Measurements from ENCODE around the gene CUEDC2. TPM values are rescaled to one million over a fixed set of nuclear protein-coding genes. Genes with fewer than 3 reads are reported as not detected.

Gene CUEDC2
- total RNA-seq, 2 experiments from 2014 or later: 71.7 to 77.6 TPM

DNA sequence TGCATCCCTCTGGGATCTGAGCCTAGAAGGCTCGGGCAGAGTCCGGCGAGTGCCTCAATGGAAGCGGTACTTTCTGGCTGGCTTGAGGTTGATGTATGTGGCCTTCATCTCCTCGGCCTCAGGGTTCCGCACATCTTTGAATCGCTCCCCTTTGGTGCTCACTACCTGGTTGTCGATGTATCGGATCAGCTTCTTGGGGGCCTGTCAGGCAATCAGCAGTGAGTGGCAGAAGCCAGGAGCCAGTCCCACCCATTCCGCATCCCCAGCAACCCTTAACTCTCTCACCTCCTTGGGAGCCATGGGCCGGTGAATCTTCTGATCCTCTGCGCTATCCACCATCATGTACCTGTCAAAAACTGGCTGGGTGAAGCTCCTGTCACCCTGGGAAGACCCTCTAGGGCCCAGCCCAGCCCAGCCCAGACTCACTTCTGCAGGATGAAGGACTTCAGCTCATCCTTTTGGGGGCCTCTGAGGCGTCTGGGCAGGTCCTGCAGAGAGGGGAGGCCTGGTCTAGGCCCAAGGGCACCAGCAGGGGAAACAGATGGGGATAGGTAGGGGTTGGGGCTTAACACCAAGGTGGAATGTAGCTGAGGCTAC, 8.9 kb downstream of the CUEDC2 start:
- H3K27me3 Mint-ChIP-seq (ENCODE audit: low read depth): peaks cover 5% of the 10 kb centered on the region
- peaks cover 15% of the 10 kb centered on the region for H3K36me3 Mint-ChIP-seq (ENCODE audit: low read depth)
- ATAC-seq: no peak
- H3K27ac Mint-ChIP-seq: peak overlapping the region; percentile 34
- DNase-seq: no peak
- POLR2A ChIA-PET: interaction anchor here (1.6 to 5.6 kb wide), 4 partner anchors 11 to 27 kb away, joined by 4 to 75 read pairs (median 47); partner anchors contain the start of genes C10orf95, CUEDC2 and NFKB2
- H3K4me1 Mint-ChIP-seq (ENCODE audit: low read depth): peaks cover 41% of the 10 kb centered on the region
- H3K9me3 Mint-ChIP-seq (ENCODE audit: insufficient read depth): no peaks in the 10 kb centered on the region
- CTCF ChIA-PET: interaction anchor here (0.6 to 4.8 kb wide), 13 partner anchors 9 to 254 kb away, joined by 3 to 52 read pairs (median 16); partner anchors contain the start of genes C10orf95, CUEDC2, NFKB2 and SUFU
- no peak overlapping the region for H3K4me3 Mint-ChIP-seq

- peak overlapping the region; percentile 73 for H3K27ac Mint-ChIP-seq
- CTCF ChIA-PET: interaction anchor here (0.6 to 4.8 kb wide), 17 partner anchors 9 to 192 kb away, joined by 3 to 52 read pairs (median 7); partner anchors contain the start of genes C10orf95, CUEDC2, NFKB2 and SUFU
- peak; percentile 3 for ATAC-seq
These were observed 9.7 kb downstream of the CUEDC2 start for GRCh38 chr10:102422545-102423129.

DNA sequence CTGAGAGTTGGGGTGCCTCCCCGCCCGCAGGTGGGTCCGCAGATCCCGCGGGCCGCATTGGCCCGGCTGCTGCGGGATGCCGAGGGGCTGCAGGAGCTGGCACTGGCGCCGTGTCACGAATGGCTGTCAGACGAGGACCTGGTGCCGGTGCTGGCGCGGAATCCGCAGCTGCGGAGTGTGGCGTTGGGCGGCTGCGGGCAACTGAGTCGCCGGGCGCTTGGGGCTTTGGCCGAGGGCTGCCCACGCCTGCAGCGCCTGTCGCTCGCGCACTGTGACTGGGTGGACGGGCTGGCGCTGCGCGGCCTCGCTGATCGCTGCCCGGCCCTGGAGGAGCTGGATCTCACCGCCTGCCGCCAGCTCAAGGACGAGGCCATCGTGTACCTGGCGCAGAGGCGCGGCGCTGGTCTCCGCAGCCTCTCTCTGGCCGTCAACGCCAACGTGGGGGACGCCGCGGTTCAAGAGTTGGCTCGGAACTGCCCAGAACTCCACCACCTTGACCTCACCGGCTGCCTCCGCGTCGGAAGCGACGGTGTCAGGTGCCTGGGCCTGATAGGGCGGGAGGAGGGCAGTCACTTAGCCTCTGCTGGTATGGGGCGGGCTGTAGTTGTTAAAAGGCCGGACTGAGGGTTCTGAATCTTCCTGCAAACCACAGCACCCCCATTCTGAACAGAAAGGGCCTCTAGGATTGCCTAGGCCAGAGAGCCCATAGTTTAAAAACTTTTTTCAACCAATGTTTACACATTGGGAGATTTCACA, 10.4 kb downstream of the CUEDC2 start:
- H3K4me1 Mint-ChIP-seq (ENCODE audit: low read depth): peaks cover 42% of the 10 kb centered on the region
- peak; percentile 12 for ATAC-seq
- H3K36me3 Mint-ChIP-seq (ENCODE audit: low read depth): peaks cover 15% of the 10 kb centered on the region
- H3K9me3 Mint-ChIP-seq (ENCODE audit: insufficient read depth): no peaks in the 10 kb centered on the region
- peak; percentile 48 for DNase-seq
- peak overlapping the region; percentile 93 for H3K27ac Mint-ChIP-seq
- POLR2A ChIA-PET: interaction anchor here (0.6 to 5.6 kb wide), 10 partner anchors 10 to 81 kb away, joined by 3 to 75 read pairs (median 6); partner anchors contain the start of genes ACTR1A, C10orf95, CUEDC2 and NFKB2
- peak overlapping the region; percentile 94 for H3K4me3 Mint-ChIP-seq
- CTCF ChIA-PET: interaction anchor here (0.7 to 4.8 kb wide), 14 partner anchors 9 to 191 kb away, joined by 3 to 52 read pairs (median 12); partner anchors contain the start of genes C10orf95, CUEDC2, NFKB2 and SUFU
- peaks cover 14% of the 10 kb centered on the region for H3K27me3 Mint-ChIP-seq (ENCODE audit: low read depth)

More at GRCh38 chr10:102422545-102423129, 9.7 kb downstream of the CUEDC2 start:
- H3K27me3 Mint-ChIP-seq (ENCODE audit: low read depth): peaks cover 12% of the 10 kb centered on the region
- POLR2A ChIA-PET: interaction anchor here (0.8 to 5.6 kb wide), 7 partner anchors 12 to 80 kb away, joined by 3 to 75 read pairs (median 4); partner anchors contain the start of genes ACTR1A, C10orf95, CUEDC2 and NFKB2
- H3K4me1 Mint-ChIP-seq (ENCODE audit: low read depth): peaks cover 42% of the 10 kb centered on the region
- DNase-seq: peak; percentile 63
- no peaks in the 10 kb centered on the region for H3K9me3 Mint-ChIP-seq (ENCODE audit: insufficient read depth)
- peak overlapping the region; percentile 94 for H3K4me3 Mint-ChIP-seq
- H3K36me3 Mint-ChIP-seq (ENCODE audit: low read depth): peaks cover 15% of the 10 kb centered on the region

DNA sequence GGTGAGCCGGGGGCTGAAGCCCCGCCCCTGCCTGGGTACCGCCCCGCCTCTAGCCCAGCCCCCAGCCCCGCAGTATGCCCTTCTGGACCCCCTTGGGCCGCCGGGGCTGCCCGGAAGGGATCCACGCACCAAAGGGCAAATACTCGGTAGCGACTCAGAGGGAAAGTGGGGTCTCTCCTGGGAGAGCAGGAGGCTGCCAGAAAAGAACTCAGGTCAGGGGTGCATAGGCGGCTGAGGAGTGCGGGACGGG, 10.9 kb downstream of the CUEDC2 start:
- peak overlapping the region; percentile 93 for H3K27ac Mint-ChIP-seq
- ATAC-seq (no peak), DNase-seq (no peak)
- H3K4me1 Mint-ChIP-seq (ENCODE audit: low read depth): peaks cover 42% of the 10 kb centered on the region
- POLR2A ChIA-PET: interaction anchor here (0.6 to 5.6 kb wide), 9 partner anchors 10 to 81 kb away, joined by 3 to 75 read pairs (median 8); partner anchors contain the start of genes ACTR1A, C10orf95, CUEDC2 and NFKB2
- H3K4me3 Mint-ChIP-seq: peak overlapping the region; percentile 94
- CTCF ChIA-PET: interaction anchor here (1.2 to 4.8 kb wide), 11 partner anchors 11 to 191 kb away, joined by 3 to 52 read pairs (median 19); partner anchors contain the start of genes C10orf95, CUEDC2 and NFKB2
- peaks cover 15% of the 10 kb centered on the region for H3K36me3 Mint-ChIP-seq (ENCODE audit: low read depth)
- no peaks in the 10 kb centered on the region for H3K9me3 Mint-ChIP-seq (ENCODE audit: insufficient read depth)
- peaks cover 14% of the 10 kb centered on the region for H3K27me3 Mint-ChIP-seq (ENCODE audit: low read depth)

DNA sequence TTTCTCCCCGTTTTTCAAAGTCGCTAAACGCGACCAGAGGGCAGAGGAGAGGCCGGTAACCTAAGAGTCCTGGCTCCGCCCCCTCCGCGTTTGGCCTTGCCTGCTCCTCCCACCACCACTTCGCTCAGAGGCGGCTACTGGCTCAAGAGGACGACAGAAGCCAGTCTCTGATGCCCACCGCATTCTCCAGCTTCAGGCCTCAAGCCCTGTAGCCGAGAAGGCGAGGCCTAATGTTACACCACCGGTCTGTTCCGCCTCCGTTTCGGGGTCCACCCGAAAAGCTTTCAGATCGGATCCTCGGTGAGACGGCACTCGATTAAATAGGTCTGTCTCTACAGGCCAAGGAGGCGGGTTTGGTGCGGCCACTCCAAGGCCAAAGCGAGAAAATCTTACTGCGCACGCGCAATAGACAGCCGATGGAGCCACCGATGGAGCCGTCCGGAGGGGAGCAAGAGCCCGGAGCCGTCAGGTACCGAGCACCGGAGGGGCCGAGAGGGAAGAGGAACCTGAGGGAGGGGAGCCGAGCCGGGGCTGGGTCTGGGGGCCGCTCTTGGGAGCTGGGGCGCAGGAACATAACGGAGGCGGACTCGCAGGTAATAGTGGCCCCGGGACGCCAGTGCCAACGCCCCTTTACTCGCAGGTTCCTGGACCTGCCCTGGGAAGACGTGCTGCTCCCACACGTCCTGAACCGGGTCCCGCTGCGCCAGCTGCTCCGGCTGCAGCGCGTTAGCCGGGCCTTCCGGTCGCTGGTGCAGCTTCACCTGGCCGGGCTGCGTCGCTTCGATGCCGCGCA, 11.5 kb downstream of the CUEDC2 start, which contains the start of gene FBXL15:
Gene FBXL15, plus strand, starts transcription at position 123 of the 793 bp plus-strand sequence. Its CDS starts 294 bp downstream, at position 417.
- Mint-ChIP-seq H3K27ac (peak within 1 kb of the TSS; percentile 93), H3K9me3 (ENCODE audit: insufficient read depth) (no peaks in the 10 kb centered on the region), H3K4me3 (peak within 1 kb of the TSS; percentile 94), H3K36me3 (ENCODE audit: low read depth) (peaks cover 15% of the 10 kb centered on the region), H3K27me3 (ENCODE audit: low read depth) (peaks cover 14% of the 10 kb centered on the region), H3K4me1 (ENCODE audit: low read depth) (peaks cover 42% of the 10 kb centered on the region)
- CTCF ChIA-PET: interaction anchor here (1.2 to 4.8 kb wide), 12 partner anchors 11 to 190 kb away, joined by 4 to 52 read pairs (median 12); partner anchors contain the start of genes CUEDC2 and NFKB2
- ATAC-seq: peak; percentile 81
- POLR2A ChIA-PET: interaction anchor here (0.6 to 5.6 kb wide), 11 partner anchors 9 to 176 kb away, joined by 3 to 75 read pairs (median 5); partner anchors contain the start of genes C10orf95, CUEDC2, GBF1 and NFKB2
- peak; percentile 97 for DNase-seq

GRCh38 chr10:102420181-102420713, 12.1 kb downstream of the CUEDC2 start:
- ATAC-seq (no peak), DNase-seq (no peak)
- ChIA-PET CTCF (interaction anchor here (1.2 to 4.8 kb wide), 9 partner anchors 10 to 190 kb away, joined by 4 to 52 read pairs (median 8); partner anchors contain the start of genes CUEDC2 and NFKB2), POLR2A (interaction anchor here (0.7 to 5.6 kb wide), 10 partner anchors 8 to 175 kb away, joined by 3 to 75 read pairs (median 6); partner anchors contain the start of genes C10orf95, CUEDC2, GBF1 and NFKB2)
- H3K27me3 Mint-ChIP-seq (ENCODE audit: low read depth): peaks cover 14% of the 10 kb centered on the region
- peak overlapping the region; percentile 94 for H3K4me3 Mint-ChIP-seq
- peak overlapping the region; percentile 93 for H3K27ac Mint-ChIP-seq
- no peaks in the 10 kb centered on the region for H3K9me3 Mint-ChIP-seq (ENCODE audit: insufficient read depth)
- H3K36me3 Mint-ChIP-seq (ENCODE audit: low read depth): peaks cover 15% of the 10 kb centered on the region
- H3K4me1 Mint-ChIP-seq (ENCODE audit: low read depth): peaks cover 42% of the 10 kb centered on the region

DNA sequence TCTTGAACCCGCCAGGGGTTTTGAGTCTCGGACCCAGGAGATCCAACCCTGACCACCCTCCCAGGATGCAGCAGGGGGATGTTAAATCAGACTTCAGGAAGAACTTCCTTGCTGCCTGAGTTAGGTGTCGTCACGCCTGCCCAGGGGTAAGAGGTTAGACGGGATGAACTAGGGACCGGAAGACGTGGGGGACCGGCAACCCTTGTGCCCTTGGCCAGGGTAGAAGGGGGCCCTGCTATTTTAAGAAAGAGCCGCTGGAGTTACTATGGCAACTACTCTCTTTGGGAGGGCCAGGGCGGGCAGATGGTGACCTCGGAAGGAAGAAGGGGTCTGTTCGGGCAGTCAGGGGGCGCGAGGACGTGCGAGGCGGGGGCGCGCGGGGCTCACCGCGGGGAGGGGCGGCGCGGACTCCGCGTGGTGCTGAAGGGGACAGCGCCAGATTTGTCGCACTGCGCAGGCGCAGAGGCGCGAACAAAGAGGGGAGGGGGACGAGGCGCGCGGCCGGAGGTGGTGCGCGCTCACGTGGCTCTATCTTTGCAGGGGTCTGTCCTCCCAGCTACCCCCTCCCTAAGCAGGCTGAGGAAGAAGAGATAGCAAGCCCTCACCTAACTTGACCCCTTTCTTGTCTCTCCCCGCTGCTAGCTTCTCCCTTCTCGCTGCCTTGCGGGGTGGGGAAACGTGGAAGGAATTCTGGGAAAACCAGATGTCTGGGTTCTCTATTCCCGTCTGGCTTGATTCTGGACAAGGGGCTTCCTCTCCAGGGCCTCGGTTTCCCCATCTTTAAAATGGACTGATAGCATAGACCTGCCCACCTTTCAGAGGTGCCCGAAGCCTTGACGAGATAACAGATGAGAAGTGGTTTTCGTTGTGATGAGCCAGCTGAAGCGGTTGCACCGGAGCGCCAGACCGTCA, 12.8 kb downstream of the CUEDC2 start:
- Mint-ChIP-seq H3K27ac (peak overlapping the region; percentile 15), H3K36me3 (ENCODE audit: low read depth) (peaks cover 12% of the 10 kb centered on the region), H3K4me3 (peak overlapping the region; percentile 94), H3K27me3 (ENCODE audit: low read depth) (peaks cover 14% of the 10 kb centered on the region), H3K9me3 (ENCODE audit: insufficient read depth) (no peaks in the 10 kb centered on the region), H3K4me1 (ENCODE audit: low read depth) (peaks cover 42% of the 10 kb centered on the region)
- DNase-seq (peak; percentile 82), ATAC-seq (peak; percentile 3)
- POLR2A ChIA-PET: interaction anchor here (0.9 to 5.6 kb wide), 6 partner anchors 7 to 174 kb away, joined by 3 to 75 read pairs (median 16); partner anchors contain the start of genes C10orf95, CUEDC2, GBF1 and NFKB2
- CTCF ChIA-PET: interaction anchor here (1.2 to 4.8 kb wide), 8 partner anchors 10 to 189 kb away, joined by 4 to 52 read pairs (median 22); partner anchors contain the start of genes CUEDC2 and NFKB2

DNA sequence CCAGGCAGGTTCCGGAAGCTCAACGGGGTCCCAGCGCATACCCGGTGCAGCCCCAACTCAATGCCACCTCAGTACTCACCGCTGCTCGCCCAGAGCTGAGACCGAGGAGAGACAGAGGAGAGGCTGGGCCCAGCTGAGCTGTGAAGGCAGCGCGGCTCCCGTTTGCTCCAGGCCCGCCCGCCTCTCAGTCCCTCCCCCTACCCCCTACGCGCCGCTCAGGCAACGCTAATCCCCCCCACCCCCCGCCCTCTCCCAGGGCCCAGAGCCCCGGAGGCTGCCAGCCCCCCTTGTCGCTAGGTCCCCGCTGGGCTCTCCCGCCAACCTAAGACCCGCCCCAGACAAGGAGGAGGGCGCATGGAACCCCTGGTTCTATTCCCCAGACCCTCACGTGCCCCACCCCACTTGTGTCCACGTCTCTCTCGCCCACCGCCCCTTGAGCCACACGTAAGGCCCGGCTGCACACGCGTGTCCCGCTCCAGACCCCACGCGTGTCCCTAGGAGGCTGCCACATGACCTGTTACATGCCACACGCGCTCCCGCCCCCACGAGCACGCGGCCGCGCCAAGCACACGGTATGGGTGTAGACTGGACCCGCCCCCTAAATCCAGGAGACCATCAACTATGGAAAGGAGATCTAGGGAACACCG, 13.6 kb downstream of the CUEDC2 start, which contains the start of gene PSD:
Gene PSD, minus strand, starts transcription at position 164 of the 647 bp plus-strand sequence. CDS start 1,747 bp downstream, outside the sequence.
- Mint-ChIP-seq H3K4me1 (ENCODE audit: low read depth) (peaks cover 42% of the 10 kb centered on the region), H3K9me3 (ENCODE audit: insufficient read depth) (no peaks in the 10 kb centered on the region), H3K36me3 (ENCODE audit: low read depth) (peaks cover 8% of the 10 kb centered on the region), H3K27me3 (ENCODE audit: low read depth) (peaks cover 14% of the 10 kb centered on the region), H3K27ac (peak within 1 kb of the TSS; percentile 15), H3K4me3 (peak within 1 kb of the TSS; percentile 94)
- ATAC-seq (no peak), DNase-seq (no peak)
- ChIA-PET POLR2A (no interaction called here), CTCF (interaction anchor here (1.0 kb wide), 1 partner anchor 60 kb away, joined by 3 read pairs; no protein-coding TSS in a partner anchor)

- no peak for ATAC-seq
- no peak overlapping the region for H3K4me3 Mint-ChIP-seq
- peaks cover 36% of the 10 kb centered on the region for H3K4me1 Mint-ChIP-seq (ENCODE audit: low read depth)
- ChIA-PET CTCF (no interaction called here), POLR2A (interaction anchor here (1.4 kb wide), 1 partner anchor 16 kb away, joined by 4 read pairs; the partner anchor contains the start of gene CUEDC2)
- no peak for DNase-seq
- H3K27ac Mint-ChIP-seq: no peak overlapping the region
- H3K36me3 Mint-ChIP-seq (ENCODE audit: low read depth): no peaks in the 10 kb centered on the region
- H3K27me3 Mint-ChIP-seq (ENCODE audit: low read depth): peaks cover 14% of the 10 kb centered on the region
- H3K9me3 Mint-ChIP-seq (ENCODE audit: insufficient read depth): no peaks in the 10 kb centered on the region
These were observed 15.7 kb downstream of the CUEDC2 start for GRCh38 chr10:102416695-102417094.
